Left ventricle myocardium inferior (tissue), 1 donor: ENCODE data around the gene NRXN3. TPM values are rescaled to one million over a fixed set of nuclear protein-coding genes. Genes with fewer than 3 reads are reported as not detected.

Source experiments
- DNase-seq: peaks from one replicate; pipeline ENCODE4 v3.0.0-alpha.2; 2020
- H3K27ac ChIP-seq: fragments of 200-600 bp; replicated peaks from 2 replicates; pipeline ENCODE4 v1.8.0; 2021
- H3K27me3 ChIP-seq: fragments of 200-600 bp; 2 replicates; pipeline ENCODE4 v1.8.0; 2021; ENCODE audit warnings: low read depth
- H3K36me3 ChIP-seq: fragments of 200-600 bp; 2 replicates; pipeline ENCODE4 v1.8.0; 2021
- H3K4me1 ChIP-seq: fragments of 200-600 bp; 2 replicates; pipeline ENCODE4 v1.8.0; 2021
- H3K4me3 ChIP-seq: fragments of 200-600 bp; 2 replicates; pipeline ENCODE4 v1.8.0; 2021; ENCODE audit warnings: mild to moderate bottlenecking, moderate library complexity
- H3K9me3 ChIP-seq: fragments of 200-600 bp; replicated peaks from 2 replicates; pipeline ENCODE4 v1.8.0; 2021
- intact Hi-C: fragments of 100-400 bp; cut with micrococcal nuclease; formaldehyde crosslinking; loops from one replicate; pipeline ENCODE4 v1.11.0; 2022
- total RNA-seq: library from RNA; stranded (reverse); fragmentation: NEBNext Ultra II Directional; extraction: Animal tissue kit (Norgen Biotek cat#: 25700); gene quantifications from one replicate; pipeline ENCODE4 v1.2.1, GENCODE V29; 2021
- TF ChIP-seq, protein P1 (sequence below): fragments of 200-600 bp; IDR thresholded peaks from 2 replicates; pipeline ENCODE4 v1.8.0; 2021; ENCODE audit warnings: antibody characterized with exemption, mild to moderate bottlenecking, borderline replicate concordance
- donor health status: DM: no; HTN: yes; CAD: no; lungs with severe emphysema.

NRXN3 gene
- total RNA-seq, 1 donor from 2014 or later: 1.2 TPM

DNA sequence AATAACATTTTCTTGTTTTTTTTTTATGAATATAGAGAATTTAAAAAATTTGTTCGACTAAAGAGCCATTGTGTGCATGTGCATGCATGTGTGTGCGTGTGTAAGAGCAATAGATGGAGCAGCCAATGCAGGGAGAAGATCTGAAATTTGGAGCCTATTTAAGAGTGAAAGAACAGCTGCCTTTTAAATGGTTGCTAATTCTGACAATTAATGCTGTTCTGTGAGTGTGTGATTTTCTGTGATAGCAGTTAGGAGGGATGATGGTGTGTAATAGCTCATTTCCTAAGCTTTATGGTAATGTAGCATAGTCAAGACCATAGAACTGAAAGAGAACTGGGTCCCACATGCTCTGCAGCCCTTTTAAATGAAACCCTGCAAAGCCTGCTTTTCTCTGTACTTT is 137.9 kb downstream of the NRXN3 start:
- H3K9me3 ChIP-seq: no peaks in the 10 kb centered on the region
- no peaks in the 10 kb centered on the region for H3K36me3 ChIP-seq
- intact Hi-C loops: no loop called here
- TF ChIP-seq, protein P1, sequence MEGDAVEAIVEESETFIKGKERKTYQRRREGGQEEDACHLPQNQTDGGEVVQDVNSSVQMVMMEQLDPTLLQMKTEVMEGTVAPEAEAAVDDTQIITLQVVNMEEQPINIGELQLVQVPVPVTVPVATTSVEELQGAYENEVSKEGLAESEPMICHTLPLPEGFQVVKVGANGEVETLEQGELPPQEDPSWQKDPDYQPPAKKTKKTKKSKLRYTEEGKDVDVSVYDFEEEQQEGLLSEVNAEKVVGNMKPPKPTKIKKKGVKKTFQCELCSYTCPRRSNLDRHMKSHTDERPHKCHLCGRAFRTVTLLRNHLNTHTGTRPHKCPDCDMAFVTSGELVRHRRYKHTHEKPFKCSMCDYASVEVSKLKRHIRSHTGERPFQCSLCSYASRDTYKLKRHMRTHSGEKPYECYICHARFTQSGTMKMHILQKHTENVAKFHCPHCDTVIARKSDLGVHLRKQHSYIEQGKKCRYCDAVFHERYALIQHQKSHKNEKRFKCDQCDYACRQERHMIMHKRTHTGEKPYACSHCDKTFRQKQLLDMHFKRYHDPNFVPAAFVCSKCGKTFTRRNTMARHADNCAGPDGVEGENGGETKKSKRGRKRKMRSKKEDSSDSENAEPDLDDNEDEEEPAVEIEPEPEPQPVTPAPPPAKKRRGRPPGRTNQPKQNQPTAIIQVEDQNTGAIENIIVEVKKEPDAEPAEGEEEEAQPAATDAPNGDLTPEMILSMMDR: no peak
- peaks cover 57% of the 10 kb centered on the region for H3K27me3 ChIP-seq
- no peak overlapping the region for H3K4me3 ChIP-seq
- H3K4me1 ChIP-seq: no peaks in the 10 kb centered on the region
- H3K27ac ChIP-seq: no peak overlapping the region
- DNase-seq: no peak

DNA sequence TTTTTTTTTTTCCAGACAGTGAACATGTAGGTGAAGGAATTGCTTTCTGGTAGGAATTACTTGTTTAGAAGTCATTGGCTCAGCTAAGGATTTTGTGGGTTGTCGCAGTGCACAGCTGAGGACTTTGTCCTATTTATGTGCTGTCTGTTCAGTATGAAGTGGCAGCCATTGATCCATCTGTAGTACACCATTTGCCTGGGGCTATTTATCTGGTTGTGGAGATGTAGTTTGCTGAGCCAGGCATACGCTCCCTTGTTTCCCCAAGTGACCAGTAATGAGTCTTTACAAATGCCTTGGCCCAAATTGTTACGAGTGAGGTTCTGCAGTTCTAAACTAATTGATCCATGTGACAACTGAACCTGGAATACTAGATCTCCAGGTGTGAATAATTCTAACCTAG is 140.1 kb downstream of the NRXN3 start:
- H3K4me1 ChIP-seq: no peaks in the 10 kb centered on the region
- peaks cover 58% of the 10 kb centered on the region for H3K27me3 ChIP-seq
- no peak for DNase-seq
- no peaks in the 10 kb centered on the region for H3K9me3 ChIP-seq
- no peak overlapping the region for H3K4me3 ChIP-seq
- TF ChIP-seq, protein P1: no peak
- no peaks in the 10 kb centered on the region for H3K36me3 ChIP-seq
- intact Hi-C loops: no loop called here
- H3K27ac ChIP-seq: no peak overlapping the region

DNA sequence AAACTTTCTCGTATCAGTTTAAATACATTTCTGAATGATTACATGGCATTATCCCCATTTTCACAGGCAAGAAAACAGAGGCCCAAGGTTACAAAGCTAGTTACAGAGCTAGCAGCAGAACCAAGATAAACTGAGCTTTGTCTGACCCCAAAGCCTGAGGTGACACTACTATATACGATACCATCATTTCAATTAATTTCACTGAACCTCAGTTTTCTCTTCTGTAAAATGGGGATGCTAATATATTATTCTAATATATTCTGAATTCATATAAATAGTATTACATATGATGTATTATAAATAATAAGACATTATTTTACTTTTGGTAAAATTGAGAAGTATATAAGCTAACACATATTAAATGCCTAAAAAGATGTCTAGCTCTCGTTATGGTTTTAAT is 143.3 kb downstream of the NRXN3 start:
- H3K27me3 ChIP-seq: peaks cover 69% of the 10 kb centered on the region
- intact Hi-C loops: no loop called here
- H3K9me3 ChIP-seq: no peaks in the 10 kb centered on the region
- TF ChIP-seq, protein P1: no peak
- H3K27ac ChIP-seq: no peak overlapping the region
- no peak overlapping the region for H3K4me3 ChIP-seq
- DNase-seq: no peak
- H3K4me1 ChIP-seq: no peaks in the 10 kb centered on the region
- H3K36me3 ChIP-seq: no peaks in the 10 kb centered on the region

DNA sequence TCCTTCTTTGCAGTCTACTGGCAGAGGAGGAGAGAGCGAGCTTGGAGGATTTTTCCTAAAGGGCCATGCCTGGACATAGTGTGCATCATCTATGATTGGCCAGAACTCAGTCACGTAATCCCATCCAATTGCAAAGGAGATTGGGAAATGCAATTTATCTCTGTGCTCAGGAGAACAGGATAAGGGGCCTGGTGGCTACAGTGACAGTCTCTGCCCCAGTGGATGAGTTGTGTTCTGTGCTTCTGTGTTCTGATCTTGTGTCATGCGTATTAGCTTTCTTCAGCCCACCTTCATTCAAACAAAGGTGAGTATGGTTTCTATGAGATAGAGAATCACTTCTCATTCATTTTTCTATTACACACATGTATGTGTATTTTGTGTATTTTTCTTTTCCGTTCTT is 144.3 kb downstream of the NRXN3 start:
- no peak for DNase-seq
- TF ChIP-seq, protein P1: no peak
- no peak overlapping the region for H3K4me3 ChIP-seq
- peaks cover 71% of the 10 kb centered on the region for H3K27me3 ChIP-seq
- no peak overlapping the region for H3K27ac ChIP-seq
- no peaks in the 10 kb centered on the region for H3K4me1 ChIP-seq
- no peaks in the 10 kb centered on the region for H3K36me3 ChIP-seq
- intact Hi-C loops: no loop called here
- H3K9me3 ChIP-seq: no peaks in the 10 kb centered on the region

DNA sequence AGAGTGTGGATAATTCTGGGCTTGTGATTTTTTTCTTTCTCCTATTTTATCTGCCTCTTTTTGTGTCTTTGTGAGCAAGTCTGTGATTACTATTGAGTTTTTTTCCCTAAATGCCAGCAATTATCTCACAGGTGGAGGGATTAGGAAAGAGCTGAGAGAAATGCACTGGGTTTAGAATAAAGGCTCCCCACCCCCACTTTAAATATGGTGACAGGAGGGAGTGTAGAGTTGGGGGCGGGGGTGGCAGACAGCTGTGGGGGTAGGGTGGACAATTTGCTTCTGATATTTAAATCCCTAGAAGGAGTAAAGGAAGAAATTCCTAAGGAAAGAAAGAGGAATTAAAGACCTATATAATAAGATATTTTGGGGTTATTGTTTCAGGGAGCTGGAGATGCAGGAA is 145.9 kb downstream of the NRXN3 start:
- H3K4me1 ChIP-seq: no peaks in the 10 kb centered on the region
- peaks cover 87% of the 10 kb centered on the region for H3K27me3 ChIP-seq
- no peak overlapping the region for H3K27ac ChIP-seq
- no peak overlapping the region for H3K4me3 ChIP-seq
- H3K9me3 ChIP-seq: no peaks in the 10 kb centered on the region
- no peak for DNase-seq
- TF ChIP-seq, protein P1: no peak
- H3K36me3 ChIP-seq: no peaks in the 10 kb centered on the region
- intact Hi-C loops: no loop called here

DNA sequence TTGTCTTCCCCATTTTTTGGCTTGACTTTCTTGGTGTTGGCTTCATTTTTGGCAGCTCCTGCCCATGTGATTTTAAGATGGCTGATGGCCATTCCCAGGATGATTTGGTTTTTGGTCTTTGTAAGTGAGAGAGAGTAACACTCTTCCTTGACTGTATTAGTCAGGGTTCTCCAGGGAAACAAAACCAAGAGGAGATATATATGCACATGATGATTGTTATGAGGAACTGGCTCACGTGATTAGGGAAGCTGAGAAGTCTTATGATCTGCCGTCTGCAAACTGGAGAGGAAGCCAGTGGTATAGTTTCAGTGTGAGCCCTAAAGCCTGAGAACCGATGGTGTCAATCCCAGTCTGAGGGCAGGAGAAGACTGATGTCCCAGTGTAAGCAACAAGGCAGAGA is 146.6 kb downstream of the NRXN3 start:
- Histone ChIP-seq H3K27me3 (peaks cover 93% of the 10 kb centered on the region), H3K27ac (no peak overlapping the region)

More for the DNA sequence above, 146.6 kb downstream of the NRXN3 start:
- H3K36me3 ChIP-seq: no peaks in the 10 kb centered on the region
- DNase-seq: no peak
- H3K9me3 ChIP-seq: no peaks in the 10 kb centered on the region
- TF ChIP-seq, protein P1: no peak
- no peak overlapping the region for H3K4me3 ChIP-seq
- no peaks in the 10 kb centered on the region for H3K4me1 ChIP-seq
- intact Hi-C loops: no loop called here
